HG02973 (cell line): ENCODE data around the gene TMEM53.

Experiments used
- ATAC-seq: cut with Tn5 transposase; IDR thresholded peaks from one replicate; pipeline ENCODE4 v1.9.1; 2021; ENCODE audit warnings: moderate library complexity; ENCODE audit not compliant: unreplicated experiment

TMEM53 gene

GRCh38 chr1:44648529-44649250, 25.6 kb downstream of the TMEM53 start:
- ATAC-seq, result no peak

GRCh38 chr1:44647896-44648295, 26.4 kb downstream of the TMEM53 start:
- no peak for ATAC-seq

GRCh38 chr1:44646261-44647110, 27.8 kb downstream of the TMEM53 start:
- no peak for ATAC-seq

- ATAC-seq, result no peak
Measured at GRCh38 chr1:44645476-44646244, 28.6 kb downstream of the TMEM53 start.

GRCh38 chr1:44644806-44645205, 29.5 kb downstream of the TMEM53 start:
- ATAC-seq, result no peak

- ATAC-seq, result no peak
Measured at GRCh38 chr1:44643721-44644334, 30.5 kb downstream of the TMEM53 start.

- ATAC-seq, result no peak
Measured at GRCh38 chr1:44642925-44643324, 31.4 kb downstream of the TMEM53 start.

GRCh38 chr1:44642255-44642654, 32.0 kb downstream of the TMEM53 start:
- no peak for ATAC-seq

GRCh38 chr1:44641126-44642102, 32.9 kb downstream of the TMEM53 start:
- ATAC-seq, result no peak

GRCh38 chr1:44640200-44640853, 34.0 kb downstream of the TMEM53 start:
- no peak for ATAC-seq

GRCh38 chr1:44637702-44638411, 36.4 kb downstream of the TMEM53 start:
- no peak for ATAC-seq

- no peak for ATAC-seq
Measured at GRCh38 chr1:44636688-44637598, 37.3 kb downstream of the TMEM53 start.

GRCh38 chr1:44636083-44636687, 38.1 kb downstream of the TMEM53 start:
- ATAC-seq, result no peak

- no peak for ATAC-seq
Measured at GRCh38 chr1:44635439-44635838, 38.8 kb downstream of the TMEM53 start.

GRCh38 chr1:44634606-44635189, 39.6 kb downstream of the TMEM53 start:
- no peak for ATAC-seq

GRCh38 chr1:44632598-44632997, 41.7 kb downstream of the TMEM53 start:
- no peak for ATAC-seq
